Measurements from ENCODE around the gene TAPBPL. TPM values are rescaled to one million over a fixed set of nuclear protein-coding genes. Genes with fewer than 3 reads are reported as not detected.
"Not testable (repeated sequence)": the region's sequence is repeated elsewhere in the genome, so short reads cannot be mapped to it uniquely, and the experiment has no call there.

The TAPBPL gene
- polyA plus RNA-seq, 4 donors: 11.4 to 23.1 (median 16.9) TPM

DNA sequence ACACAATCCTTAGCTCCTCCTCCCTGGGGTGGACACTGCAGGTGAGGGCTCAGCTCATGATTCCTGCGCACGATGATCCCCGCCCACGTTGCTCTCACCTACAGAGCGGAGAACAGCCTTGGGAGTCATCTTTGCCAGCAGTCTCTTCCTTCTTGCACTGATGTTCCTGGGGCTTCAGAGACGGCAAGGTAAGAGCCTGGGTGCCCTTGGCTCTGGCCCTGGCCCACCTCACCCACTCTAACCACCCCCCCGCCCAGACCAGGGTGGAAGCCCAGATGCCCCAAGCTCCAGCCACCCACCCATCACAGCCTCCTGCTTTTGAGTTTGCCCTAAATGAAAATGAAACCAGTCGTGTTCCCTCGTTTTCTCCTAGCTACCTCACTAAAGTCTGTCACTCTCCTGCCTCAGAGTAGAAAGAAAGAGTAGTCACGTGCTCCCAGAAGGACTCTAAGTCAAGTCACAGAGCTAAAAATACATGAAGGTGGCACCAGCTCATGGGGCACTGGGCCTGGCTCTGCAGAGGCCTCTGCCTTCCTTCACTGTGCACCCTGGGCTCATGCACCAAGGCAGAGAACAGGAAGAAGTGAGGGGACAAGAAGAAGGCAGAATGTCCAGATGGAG is 9.0 kb downstream of the TAPBPL start:
- DNase-seq (ENCODE audit: low read depth in 4 of 4, low spot score in 3 of 4): no peak

DNA sequence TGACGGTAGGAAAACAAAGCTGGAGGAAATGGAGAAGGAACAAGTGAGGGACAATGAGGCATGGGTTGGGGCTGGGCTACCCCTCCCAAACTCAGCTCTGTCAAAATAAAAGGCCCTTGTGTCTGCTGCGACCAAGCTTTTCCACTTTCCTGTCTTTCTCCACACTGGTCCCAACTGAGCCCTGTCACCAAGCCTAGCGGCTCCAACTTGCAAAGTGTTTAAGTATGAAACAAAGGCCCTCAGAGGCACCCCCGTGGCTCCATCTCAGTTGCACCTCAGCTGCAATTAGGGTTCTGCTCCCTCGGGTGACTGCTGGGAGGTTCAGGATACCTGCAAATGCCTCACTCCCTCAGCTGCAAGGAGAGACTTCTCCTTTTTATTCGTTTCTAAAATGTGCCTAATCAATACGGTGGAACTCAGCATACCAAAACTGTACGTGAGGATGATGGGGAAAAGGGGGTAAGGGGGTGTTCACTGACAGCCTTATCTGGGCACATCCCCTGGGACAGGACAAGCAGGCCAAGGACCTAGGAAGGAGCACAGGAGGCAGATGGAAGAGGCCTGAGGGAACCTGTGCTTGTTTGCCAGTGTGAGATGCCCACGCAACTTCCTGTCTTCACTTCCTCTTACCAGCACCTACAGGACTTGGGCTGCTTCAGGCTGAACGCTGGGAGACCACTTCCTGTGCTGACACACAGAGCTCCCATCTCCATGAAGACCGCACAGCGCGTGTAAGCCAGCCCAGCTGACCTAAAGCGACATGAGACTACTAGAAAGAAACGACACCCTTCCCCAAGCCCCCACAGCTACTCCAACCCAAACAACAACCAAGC is 9.8 kb downstream of the TAPBPL start:
- no peak for DNase-seq (ENCODE audit: low read depth in 4 of 4, low spot score in 3 of 4)

DNA sequence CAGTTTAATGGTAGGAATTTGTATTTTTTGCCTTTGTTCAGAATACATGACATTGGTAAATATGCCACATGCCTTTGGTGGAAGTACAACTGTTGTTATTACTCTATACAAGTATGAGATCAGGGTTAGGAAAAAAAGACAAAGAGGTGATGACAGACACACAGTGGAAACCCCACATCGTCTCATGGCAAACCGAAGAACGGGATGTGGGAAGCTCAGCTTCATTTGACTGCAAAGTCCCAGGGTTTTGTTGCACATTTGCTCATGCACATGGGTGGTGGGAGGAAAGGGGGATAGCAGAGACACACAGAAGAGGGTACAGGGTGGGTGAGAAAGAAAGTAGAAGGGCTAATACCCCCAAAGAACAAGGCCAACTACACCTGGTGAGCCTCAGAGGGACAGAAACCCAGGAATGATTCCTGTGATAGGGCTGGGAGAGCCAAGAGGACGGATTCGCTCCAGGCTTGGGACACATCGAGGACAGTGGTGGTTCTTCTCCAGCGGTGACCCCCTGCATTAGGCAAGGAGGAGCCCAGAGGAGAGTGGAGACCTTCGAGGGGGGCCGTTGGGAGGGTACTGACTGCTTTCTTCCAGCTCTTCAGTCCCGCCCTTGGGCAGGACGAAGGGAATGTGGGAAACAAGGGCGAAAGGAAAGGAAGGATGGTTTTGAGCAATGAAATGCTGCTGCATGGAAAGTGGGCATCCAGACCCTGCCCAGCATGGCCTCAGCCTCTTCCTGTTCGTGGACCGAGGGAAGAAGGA is 10.6 kb downstream of the TAPBPL start:
- DNase-seq (ENCODE audit: low read depth in 4 of 4, low spot score in 3 of 4): no peak

DNA sequence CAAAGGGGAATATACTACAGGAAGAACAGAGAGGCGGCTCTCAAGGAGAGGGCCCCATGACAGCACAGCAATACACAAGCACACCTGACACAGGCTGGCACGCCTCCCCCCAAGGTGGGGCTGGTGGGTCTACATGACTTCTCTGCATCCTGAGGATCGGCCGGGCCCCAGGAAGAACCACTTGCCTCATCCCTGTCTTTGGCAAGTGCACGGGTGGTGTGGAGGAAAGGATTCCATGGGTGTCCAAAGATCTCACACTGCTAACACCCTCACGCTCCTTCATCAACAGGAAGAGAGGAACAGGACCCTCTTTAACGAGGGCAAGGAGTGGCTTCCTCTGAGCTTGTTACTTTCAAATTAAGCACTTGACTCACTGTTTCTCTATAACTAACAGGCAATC is 11.4 kb downstream of the TAPBPL start:
- no peak for DNase-seq (ENCODE audit: low read depth in 4 of 4, low spot score in 3 of 4)

DNA sequence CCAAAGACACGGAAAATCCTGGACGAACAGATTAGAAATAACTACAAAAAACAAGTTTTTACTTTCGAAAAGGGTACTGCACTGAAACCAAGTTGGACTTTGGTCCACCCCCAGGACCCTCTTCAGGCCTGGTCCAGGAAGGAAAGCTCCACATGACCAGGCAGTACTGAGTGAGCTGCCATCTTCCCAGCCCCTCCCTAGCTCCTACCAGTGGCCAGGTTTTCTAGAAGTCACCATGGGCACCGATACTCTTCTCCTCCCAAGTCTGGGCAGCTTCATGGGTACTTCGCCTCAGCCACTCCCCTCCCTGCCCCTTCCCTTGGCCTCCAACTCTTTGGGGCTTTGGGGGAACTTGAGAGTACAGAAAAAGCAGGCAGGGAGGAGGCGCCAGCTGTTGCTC is 12.0 kb downstream of the TAPBPL start:
- no peak for DNase-seq (ENCODE audit: low read depth in 4 of 4, low spot score in 3 of 4)

DNA sequence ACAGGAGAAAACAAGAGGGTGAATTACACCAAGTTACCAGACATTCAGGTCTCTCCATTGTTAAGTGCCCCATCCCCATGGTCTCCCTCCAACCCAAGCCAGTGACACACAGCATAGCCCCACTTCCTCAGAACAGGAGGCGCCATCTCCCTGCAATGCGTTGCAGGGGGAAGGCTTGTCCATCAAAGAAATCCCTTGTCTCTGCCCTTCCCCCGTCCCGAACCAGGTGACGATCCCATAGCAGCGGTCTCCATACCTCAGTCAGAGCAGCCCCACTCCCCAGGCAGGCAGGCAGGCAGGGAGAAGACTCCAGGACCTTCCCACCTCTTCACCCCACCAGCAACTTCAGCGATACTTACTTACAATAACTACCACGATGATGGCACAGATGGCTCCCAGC is 12.7 kb downstream of the TAPBPL start:
- no peak for DNase-seq (ENCODE audit: low read depth in 4 of 4, low spot score in 3 of 4)

DNA sequence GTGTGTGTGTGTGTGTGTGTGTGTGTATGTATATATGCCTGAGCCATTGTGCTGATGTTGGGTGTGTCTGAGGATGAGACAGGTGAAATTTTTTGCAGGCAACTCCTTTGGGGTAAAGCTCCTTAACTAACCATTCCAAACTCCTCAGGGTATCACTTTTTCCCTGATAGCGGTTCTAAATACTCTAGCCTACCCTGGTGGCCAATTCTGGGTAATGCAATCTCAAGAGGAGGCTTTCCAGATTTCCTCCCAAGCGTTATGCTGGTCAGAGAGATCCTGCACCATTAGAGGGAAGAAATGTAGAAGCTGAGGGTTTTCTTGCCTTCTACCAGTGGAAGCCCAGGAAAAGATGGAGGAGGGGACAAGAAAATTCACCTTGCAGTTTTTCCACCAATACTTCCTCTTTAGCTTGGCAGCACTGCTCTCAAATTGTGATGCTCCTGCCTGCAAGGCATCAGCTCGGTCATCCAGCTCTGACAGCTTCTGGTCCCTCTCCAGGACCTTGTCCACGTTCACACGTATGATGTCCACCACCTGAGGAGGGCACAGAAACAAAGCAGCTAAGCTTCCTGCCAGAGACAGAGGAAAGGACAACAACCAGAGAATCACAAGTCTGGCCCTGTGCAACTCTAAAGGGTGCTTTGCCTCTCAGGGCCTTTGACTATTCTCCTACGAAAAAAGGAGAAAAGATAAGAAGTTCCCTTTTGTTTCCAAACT is 13.8 kb downstream of the TAPBPL start:
- peak in 2 of 4 donors; percentile 63 for DNase-seq (ENCODE audit: low read depth in 4 of 4, low spot score in 3 of 4)

DNA sequence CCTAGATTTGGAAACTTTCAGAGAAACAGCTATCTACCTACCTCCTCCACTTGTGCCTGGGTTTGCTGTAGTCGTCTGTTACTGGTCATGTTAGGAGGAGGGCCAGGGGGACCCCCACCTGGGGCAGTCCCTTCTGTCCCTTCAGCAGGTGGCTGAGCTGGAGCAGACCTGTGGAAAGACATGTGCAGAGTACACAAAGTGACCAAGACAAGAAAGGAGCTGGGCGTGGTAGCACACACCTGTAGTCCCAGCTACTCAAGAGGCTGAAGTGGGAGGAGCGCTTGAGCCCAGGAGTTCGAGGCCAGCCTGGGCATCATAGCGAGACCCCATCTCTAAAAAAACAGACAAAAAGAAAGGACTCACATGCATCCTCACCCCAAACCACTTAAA is 14.3 kb downstream of the TAPBPL start:
- no peak for DNase-seq (ENCODE audit: low read depth in 4 of 4, low spot score in 3 of 4)

DNA sequence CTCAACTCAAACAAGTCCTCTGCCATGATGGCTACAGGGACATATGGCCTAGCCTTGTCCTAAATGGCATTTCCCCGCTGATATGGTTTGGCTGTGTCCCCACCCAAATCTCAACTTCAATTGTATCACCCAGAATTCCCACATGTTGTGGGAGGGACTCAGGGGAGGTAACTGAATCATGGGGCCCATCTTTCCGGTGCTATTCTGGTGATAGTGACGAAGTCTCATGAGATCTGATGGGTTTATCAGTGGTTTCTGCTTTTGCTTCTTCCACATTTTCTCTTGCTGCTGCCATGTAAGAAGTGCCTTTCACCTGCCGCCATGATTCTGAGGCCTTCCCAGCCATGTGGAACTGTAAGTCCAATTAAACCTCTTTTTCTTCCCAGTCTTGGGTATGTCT is 14.9 kb downstream of the TAPBPL start:
- DNase-seq (ENCODE audit: low read depth in 4 of 4, low spot score in 3 of 4): not testable (repeated sequence)

DNA sequence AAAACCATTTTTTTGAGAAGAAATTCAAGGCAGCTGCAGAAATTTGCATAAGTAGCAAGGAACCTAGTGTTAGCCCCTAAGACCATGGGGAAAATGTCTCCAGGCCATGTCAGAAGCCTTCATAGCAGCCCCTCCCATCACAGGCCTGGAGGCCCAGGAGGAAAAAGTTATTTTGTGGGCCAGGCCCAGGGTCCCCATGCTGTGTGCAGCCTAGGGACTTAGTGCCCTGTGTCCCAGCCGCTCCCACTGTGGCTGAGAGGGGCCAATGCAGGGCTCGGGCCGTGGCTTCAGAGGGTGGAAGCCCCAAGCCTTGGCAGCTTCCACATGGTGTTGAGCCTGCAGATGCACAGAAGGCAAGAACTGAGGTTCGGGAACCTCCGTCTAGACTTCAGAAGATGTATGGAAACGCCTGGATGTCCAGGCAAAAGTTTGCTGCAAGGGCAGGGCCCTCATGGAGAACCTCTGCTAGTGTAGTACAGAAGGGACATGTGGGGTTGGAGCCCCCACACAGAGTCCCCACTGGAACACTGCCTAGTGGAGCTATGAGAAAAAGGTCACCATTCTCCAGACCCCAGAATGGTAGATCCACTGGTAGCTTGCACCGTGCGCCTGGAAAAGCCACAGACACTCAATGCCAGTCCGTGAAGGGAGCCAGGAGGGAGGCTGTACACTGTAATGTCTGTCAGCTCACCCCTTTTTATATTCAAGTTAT is 15.9 kb downstream of the TAPBPL start:
- DNase-seq (ENCODE audit: low read depth in 4 of 4, low spot score in 3 of 4): not testable (repeated sequence)

DNA sequence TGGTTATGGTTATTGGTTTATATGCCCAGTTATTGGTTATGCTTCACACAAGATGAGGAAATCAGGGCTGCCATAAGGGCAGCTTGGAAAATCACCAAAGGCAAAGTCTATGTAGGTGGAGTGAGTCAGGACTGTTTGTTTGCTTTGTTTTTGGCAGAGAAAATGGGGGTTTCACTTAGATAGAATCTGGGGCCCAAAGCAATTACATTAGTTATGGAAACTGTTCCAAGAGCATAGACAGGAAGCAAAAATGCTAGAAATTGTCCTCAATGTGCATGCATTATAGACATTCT is 16.4 kb downstream of the TAPBPL start:
- DNase-seq (ENCODE audit: low read depth in 4 of 4, low spot score in 3 of 4): no peak

DNA sequence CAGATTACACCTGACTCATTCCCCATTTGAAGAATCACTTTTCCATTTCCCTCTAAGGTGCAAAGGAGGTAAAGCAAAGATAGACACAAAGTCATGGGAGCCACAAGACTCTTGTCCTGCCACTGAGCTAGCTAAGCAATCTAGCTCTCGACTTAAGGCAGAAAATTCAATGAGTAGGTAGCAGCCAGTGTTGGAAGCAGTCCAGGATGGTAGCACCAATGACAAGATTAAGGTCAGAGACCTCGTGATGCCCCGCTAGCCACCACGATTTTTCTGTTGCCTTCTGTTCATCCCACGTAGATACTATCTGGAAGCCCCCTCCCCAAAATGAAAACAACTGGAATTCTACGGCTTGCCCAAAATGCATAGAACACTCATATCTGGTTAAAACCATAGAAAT is 17.2 kb downstream of the TAPBPL start:
- DNase-seq (ENCODE audit: low read depth in 4 of 4, low spot score in 3 of 4): no peak

DNA sequence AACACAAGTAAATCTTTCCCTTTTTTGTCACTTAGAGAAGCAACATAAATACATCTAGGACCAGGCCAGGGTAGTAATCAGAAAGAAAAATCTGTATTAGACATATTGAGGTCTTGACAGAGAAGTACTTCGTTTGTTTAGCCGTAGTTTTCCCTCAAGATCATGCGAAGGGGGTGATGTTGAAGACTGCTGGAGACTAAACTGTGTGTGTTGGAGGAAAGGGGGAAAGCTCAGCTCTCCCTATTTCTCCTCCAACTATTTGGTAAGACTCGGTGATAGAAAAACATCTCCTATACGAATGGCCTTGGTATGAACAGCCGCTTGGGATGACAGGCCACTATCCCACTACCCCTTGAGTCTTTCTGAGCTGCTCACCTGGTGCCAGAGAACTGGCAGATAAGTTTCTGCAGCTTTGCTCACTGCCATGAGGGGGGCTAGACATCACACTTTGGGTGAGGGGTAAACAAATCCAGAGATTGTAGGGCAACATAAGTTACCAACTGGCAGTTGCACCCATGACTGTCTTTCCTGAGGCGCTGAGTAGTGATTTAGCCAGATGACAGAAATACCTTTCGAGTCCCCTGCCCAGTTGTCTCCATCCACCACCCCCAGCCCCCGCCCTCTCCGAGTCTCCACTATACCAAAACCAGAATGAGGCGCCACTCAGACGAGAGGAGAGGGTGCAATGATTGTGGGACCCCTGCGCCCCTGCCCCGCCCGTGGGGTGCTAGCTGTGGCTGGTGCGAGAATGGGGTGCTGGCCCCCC is 17.9 kb downstream of the TAPBPL start:
- no peak for DNase-seq (ENCODE audit: low read depth in 4 of 4, low spot score in 3 of 4)

DNA sequence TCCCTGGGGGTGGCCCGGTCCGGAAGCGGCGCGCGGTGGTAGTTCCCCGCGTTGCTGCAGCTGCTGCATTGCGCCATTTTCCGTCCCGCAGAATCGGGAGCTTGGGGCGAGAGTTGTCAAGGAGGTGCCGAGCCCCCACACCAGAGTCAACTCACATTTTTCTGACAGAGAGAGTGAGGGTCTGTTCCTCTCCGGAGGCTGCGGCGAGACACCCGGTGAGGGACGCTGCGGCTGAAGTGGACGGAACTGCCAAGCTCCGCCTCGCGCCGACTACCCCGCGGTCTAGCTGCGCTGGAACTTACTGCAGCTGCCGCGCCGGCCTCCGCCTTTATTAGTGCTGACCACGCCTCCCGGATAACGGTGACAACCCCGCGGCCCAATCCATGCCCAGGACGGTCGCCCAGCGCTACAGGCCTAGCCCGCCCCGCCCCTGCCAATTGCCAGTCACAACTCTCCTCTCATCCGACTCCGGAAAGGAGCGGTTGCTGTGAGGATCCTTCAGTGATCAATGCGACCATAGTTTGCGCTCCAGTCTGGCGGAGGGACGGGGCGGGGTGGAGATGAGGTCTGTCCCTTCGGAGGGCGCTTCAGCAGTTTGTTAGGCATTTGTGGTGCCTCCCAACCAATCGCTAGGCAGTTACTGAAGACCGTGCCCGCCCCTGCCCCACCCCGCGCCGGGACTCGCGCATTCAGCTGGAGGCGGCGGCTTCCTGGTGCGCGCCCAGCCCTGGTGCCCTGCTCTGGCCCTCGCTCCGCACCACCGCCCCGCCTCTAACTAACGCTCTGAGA is 18.7 kb downstream of the TAPBPL start, which contains the start of gene VAMP1:
Gene VAMP1, minus strand, starts transcription at position 303 of the 789 bp plus-strand sequence. Its CDS starts 146 bp downstream, at position 157.
- DNase-seq (ENCODE audit: low read depth in 4 of 4, low spot score in 3 of 4): peak; percentile 88 to 93 (median 90)

DNA sequence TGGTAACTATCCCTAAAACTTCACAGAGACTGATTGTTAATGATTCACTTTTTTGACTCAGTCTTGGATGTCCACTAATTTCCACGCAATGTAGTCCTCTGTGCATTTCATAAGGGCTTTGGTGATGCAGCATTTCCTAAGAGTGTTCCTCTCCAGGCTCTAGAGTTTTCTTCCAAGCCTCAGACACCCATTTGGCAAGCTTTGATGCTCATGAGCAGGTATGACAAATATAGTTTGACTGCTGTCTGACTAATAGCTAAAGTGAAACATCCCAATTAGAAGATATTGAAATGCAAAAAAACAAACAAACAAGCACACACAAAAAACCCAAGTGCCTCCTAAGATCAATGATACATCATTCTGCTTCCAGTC is 20.1 kb downstream of the TAPBPL start:
- no peak for DNase-seq (ENCODE audit: low read depth in 4 of 4, low spot score in 3 of 4)

DNA sequence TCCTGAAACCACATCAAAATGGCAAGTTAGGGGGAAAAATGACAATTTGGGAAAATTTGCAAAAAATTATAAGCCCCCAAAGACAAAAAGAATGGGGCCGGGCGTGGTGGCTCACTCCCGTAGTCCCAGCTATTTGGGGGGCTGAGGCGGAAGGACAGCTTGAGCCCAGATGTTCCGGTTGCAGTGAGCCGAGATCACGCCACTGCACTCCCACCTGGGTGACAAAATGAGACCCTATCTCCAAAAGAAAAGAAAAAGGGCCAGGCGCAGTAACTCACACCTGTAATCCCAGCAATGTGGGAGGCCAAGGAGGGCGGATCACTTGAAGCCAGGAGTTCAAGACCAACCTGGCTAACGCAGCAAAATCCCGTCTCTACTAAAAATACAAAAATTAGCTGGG is 20.6 kb downstream of the TAPBPL start:
- DNase-seq (ENCODE audit: low read depth in 4 of 4, low spot score in 3 of 4): no peak

DNA sequence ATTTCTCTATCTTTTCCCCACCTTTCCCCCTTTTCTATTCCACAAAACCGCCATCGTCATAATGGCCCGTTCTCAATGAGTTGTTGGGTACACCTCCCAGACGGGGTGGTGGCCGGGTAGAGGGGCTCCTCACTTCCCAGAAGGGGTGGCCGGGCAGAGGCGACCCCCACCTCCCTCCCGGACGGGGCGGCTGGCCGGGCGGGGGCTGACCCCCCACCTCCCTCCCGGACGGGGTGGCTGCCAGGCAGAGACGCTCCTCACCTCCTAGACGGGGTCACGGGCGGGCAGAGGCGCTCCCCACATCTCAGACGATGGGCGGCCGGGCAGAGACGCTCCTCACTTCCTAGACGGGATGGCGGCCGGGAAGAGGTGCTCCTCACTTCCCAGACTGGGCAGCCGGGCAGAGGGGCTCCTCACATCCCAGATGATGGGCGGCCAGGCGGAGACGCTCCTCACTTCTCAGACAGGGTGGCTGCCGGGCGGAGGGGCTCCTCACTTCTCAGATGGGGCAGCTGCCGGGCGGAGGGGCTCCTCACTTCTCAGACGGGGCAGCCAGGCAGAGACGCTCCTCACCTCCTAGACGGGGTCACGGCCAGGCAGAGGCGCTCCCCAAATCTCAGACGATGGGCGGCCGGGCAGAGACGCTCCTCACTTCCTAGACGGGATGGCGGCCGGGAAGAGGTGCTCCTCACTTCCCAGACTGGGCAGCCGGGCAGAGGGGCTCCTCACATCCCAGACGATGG is 23.6 kb downstream of the TAPBPL start:
- DNase-seq (ENCODE audit: low read depth in 4 of 4, low spot score in 3 of 4): not testable (repeated sequence)

DNA sequence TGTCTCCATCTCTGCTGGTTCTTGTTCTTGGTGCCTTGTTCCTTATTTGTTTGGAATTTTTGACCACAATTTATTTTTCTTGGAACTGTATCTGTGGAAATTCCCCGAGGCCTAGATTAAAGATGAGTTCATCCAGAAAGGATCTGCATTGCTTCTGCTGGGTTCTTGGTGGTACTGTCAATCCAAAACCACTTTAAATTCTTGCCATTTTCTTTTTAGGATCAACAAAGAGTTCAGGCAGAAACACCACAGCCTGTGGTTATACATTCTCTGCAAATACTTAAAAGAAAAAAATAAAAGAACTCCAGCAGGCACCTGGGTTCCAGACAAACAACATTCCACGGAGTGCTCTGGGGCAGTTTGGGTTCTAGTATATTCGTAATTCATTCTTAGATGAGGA is 24.6 kb downstream of the TAPBPL start:
- DNase-seq (ENCODE audit: low read depth in 4 of 4, low spot score in 3 of 4): no peak
